CD4-positive, alpha-beta T cell treated with Interleukin-15 for 1 hour (primary cell): ENCODE data around the gene SERTAD3.
"Not testable (repeated sequence)": the region's sequence is repeated elsewhere in the genome, so short reads cannot be mapped to it uniquely, and the experiment has no call there.

Experiments
- DNase-seq: peaks from one replicate; pipeline ENCODE4 v3.0.0-alpha.2; 2020

SERTAD3 gene

DNA sequence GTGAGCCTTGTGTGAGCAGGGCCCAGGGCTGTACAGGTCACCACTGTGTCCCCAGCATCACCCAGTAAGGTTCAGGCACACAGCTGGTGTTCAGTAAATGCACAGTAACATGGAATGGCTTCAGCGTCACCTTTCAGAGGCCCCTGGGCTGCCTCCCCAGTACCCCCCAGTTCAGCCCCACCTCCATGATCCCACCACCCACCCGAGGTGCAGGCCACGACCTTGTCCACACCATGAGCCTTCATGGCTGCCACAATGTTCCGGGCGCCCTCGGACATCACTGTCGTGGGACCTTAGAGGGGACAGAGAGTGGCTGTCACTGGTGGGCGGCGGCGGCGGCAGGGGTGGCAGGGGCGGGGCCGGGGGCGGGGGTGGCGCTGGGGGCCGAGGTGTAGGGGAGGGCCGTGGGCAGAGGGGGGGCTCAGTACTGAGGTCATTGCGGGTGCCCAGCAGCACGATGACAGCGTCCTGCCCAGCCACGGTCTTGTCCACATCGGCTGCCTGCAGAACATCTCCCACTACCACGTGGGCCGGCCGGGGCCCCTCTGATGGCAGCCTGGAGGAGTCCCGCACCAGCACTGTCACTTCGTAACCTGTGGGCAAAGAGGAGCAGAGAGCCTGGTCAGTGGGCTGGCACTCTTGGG lies 13.9 kb upstream of the SERTAD3 start:
- no peak for DNase-seq

DNA sequence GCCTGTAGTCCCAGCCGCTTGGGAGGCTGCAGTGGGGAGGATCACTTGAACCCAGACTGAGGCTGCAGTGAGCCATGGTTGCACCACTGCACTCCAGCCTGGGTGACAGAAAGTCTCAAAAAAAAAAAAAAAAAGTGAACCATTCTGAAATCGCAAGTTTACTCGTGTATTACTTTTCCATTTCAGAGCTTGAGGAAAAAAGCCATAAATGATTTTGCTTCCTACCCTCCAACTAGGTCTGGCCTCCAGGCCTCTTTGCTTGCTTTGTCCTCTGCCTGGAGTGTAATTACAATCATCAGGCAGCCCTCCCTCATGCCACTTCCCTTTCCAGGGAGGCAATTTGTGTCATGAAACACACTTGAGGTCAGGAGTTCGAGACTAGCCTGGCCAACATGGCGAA lies 12.9 kb upstream of the SERTAD3 start:
- DNase-seq: no peak

GRCh38 chr19:40453943-40454342 lies 9.8 kb upstream of the SERTAD3 start:
- DNase-seq: not testable (repeated sequence)

- DNase-seq: no peak
These were observed 9.1 kb upstream of the SERTAD3 start for GRCh38 chr19:40453151-40453735.

- no peak for DNase-seq
These were observed 7.9 kb upstream of the SERTAD3 start for GRCh38 chr19:40452016-40452415.

GRCh38 chr19:40450664-40451063 lies 6.5 kb upstream of the SERTAD3 start:
- DNase-seq: no peak

- no peak for DNase-seq
These were observed 5.4 kb upstream of the SERTAD3 start for GRCh38 chr19:40449506-40449905.

DNA sequence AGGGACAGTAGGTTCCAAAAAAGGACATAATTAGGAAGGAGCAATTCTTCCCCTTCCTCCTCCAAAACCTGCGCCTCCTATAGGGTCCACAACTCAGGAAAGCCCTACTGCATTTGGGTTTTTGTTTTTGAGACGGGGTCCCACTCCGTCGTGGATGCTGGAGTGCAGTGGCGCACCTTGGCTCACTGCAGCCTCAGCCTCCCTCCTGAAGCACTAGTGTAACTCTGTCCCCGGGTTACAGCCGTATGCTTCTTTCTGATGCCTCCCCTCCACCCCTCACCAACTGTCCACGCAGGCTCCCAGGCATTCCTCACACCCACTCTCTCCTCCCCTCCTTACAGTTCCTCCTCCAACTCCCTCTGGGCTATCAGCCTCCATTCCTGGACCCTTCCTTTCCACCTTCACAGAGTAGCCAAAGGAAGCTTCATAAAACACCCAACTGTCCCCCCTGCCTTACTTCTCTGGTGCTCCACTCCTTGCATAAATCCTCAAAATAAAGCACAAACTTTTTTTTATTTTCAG lies 2.2 kb upstream of the SERTAD3 start:
- DNase-seq: no peak

DNA sequence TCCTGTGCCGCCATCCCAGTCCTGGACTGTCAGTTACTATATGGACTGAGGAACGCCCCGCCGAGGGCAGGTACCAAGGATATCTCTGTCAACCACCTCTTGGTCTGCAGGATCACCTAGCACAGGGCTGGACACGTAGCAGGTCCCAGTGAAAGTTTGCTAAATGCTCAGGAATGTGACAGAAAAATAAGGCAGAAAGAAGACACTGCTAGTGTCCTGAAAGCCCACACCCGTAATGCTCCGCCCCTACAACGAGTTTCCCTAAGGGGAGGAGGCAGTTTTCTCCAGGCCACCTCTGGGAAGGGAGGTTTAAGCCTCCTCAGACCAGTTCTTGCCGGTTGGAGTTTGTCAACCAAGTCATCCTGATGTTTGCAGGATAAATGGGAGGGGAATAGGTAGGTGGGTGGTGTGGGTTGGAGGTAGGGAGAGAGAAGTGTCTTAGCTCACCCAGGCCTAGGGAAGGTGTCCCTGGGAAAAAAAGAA lies 1.7 kb upstream of the SERTAD3 start:
- no peak for DNase-seq

DNA sequence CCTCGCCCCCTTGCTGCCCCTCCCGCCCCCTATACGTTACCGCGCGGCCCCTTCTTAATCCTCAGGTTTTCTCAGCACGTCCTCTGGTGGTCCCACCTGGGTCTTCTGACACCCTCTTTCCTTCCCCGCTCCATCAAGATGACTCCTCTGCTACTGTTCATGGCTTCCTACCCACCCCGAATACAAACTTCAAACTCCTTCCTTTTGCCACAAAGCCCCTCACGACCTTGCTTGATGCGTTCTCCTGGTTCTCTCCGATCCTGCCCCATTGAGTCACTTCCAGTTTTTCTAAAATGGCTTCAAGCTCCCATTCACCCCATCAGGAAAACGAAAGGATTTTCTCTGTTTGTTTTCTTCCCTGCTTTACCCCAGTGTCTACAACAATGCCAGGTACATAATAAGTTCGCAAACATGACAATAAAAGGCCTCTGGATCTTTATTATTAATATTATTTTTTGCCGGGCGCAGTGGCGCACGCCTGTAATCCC lies 734 bp upstream of the SERTAD3 start:
- DNase-seq: no peak

DNA sequence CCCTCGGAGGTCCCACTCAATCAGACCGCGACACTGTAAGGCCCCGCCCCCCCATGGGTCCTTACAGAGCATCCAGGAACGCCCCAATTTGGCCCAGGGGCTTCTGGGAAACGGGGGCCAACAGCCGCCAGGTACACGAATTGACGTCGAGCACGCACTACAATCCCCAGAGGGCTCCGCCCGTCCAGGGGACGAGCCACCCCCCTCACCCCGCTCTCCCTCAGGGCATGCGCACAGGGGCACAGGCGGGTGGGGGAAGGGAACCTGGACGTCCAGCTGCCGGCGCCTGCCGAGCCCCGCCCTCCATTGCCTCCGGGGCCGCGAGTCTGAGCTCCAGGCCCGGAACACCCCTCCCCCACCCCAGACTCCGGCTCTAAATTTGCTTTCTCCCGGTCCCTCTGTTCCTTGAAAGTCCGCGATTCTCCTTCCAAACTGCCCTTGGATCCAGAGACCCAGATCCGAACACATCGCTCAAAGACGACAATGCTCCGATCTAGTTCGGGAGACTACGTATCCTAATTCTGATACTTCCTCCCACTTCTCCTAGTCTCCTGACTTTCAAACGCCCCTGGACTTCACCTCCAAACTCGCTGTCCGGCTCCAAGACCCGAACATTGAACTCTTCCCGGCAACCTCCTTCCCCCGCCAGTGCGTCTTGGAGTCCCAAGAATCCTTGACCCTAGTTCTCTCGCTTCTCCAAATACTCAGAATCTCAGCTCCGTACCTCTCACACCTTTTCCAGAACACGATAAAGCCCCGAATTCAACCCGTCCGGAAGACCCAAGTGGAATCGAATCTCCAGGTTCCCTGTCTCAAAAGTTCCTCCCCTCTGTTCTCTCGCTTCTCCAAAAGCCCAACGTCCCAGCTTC lies 770 bp downstream of the SERTAD3 start:
- peak; percentile 100 for DNase-seq

DNA sequence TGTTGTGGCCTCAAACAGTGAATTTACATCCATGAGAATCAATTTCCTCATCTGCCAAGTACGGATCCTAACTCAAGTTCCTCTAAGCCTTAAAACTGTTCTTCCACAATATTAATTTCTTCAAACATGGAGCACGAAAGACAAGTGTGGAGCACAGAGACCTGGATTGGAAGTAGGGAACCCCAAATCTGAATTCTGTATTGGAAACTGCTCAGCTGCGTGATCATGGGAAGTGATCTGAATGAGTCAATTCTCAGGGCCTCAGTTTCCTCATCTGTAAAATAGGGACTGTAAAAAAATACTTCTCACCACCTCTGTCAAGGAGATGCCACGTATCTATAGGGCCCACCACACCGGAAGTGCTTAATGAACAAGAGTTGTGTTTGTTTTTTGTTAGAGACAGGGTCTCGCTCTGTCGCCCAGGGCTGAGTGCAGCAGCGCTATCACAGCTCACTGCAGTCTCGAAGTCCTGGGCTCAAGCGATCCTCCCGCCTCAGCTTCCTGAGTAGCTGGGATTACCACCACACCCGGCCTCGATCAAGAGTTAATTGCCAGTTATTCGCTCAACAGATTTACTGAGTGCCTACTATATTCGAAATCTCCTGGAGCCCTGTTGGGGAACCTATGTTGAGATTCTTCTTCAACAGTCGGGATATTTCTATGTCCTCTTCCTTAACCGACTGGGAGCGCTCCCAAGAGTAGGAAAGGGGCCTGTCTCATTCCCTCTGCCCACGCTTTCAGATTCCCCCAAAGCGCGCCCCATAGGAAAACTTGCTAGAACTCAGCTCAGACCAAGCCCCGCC lies 1.6 kb downstream of the SERTAD3 start:
- no peak for DNase-seq

GRCh38 chr19:40441719-40442253 lies 2.3 kb downstream of the SERTAD3 start:
- no peak for DNase-seq

GRCh38 chr19:40438284-40438683 lies 5.9 kb downstream of the SERTAD3 start:
- DNase-seq: no peak

GRCh38 chr19:40433391-40434216 lies 10.5 kb downstream of the SERTAD3 start:
- peak; percentile 72 for DNase-seq

DNA sequence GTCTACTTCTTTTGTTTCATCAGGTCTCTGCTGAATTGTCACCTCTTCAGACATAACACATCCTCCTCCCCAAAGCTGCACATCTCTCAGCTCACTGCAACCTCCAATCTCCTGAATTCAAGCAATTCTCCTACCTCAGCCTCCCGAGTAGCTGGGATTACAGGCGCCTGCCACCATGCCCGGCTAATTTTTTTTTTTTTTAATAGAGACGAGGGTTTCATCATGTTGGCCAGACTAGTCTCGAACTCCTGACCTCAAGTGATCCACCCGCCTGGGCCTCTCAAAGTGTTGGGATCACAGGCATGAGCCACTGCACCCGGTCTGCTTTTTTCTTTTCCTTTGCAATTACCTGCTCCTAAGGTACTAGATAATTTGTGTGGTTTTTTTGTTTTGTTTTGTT lies 11.4 kb downstream of the SERTAD3 start:
- DNase-seq: not testable (repeated sequence)

- DNase-seq: no peak
These were observed 12.4 kb downstream of the SERTAD3 start for GRCh38 chr19:40431698-40432097.

DNA sequence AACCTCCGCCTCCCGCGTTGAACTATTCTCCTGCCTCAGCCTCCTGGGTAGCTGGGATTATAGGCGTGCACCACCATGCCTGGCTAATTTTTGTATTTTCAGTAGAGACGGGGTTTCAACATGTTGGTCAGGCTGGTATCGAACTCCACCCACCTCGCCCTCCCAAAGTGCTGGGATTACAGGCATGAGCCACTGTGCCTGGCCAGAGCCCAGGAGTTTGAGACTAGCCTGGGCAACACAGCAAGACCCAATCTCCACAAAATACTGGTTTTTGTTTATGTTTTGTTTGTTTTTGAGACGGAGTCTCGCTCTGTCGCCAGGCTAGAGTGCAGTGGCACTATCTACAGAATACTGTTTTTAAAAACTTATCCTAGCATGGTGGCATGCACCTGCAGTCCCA lies 13.9 kb downstream of the SERTAD3 start:
- DNase-seq: not testable (repeated sequence)

DNA sequence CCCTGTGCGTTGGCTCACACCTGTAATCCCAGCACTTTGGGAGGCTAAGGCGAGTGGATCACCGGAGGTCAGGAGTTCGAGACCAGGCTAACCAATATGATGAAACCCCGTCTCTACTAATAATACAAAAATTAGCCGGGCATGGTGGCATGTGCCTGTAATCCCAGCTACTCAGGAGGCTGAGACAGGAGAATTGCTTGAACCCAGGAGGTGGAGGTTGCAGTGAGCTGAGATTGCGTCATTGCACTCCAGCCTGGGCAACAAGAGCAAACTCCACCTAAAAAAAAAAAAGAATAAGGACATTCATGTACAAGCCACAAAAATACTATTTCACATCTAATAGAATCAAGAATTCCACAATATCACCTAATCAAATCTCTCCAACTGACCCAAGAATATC lies 15.9 kb downstream of the SERTAD3 start:
- DNase-seq: not testable (repeated sequence)

DNA sequence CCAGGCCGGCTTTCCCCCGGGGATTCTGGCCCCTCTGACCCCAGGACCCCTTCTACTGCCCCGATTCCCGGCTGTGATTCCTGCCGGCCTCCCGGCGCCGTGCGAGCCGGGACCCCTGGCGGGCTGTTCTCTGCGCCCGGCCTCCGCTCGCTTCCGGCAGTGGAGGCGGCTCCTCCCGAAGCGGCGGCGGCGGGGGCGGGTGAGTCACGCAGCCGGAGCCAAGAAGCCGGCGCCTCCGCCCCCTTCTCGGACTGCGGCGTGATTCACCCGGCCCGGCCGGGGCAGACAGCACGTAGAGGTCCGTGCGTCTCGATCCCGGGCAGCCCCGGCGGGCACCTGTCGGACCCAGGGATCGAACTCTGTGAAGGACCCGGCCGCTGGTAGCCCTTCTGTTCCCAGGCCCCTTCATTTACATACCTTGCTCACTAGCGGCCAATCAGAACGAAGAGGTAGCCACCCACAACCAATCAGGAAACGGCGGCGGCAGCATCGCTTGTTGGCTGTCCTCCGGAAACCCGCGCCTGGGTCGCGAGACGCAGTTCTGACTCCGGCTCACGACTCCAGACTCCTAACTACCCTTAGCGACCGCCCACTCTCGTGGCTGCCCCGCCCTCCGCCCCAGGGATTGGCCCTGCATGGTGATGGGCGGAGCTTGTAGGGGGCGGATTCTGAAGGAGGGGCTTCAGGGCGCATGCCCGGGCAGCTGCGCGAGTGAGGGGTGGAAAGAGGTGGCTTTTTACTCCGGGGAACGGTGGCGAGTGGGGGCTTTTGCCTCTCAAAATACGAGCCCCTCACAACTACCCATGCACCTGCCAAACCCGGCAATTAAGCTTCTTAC lies 18.5 kb downstream of the SERTAD3 start, which contains the start of gene SERTAD1:
SERTAD1 (minus strand) TSS at position 543 of the 838 bp plus-strand sequence. CDS start 2,446 bp downstream, outside the sequence.
- peak; percentile 100 for DNase-seq
